Cerebellar cortex (tissue), 1 donor: ENCODE data around the gene TPRKB.
A peak's percentile ranks its signal among the peaks of the same experiment; 100 is the strongest.
"Not testable (repeated sequence)": the region's sequence is repeated elsewhere in the genome, so short reads cannot be mapped to it uniquely, and the experiment has no call there.

Experiments
- DNase-seq: peaks from one replicate; pipeline ENCODE4 v3.0.0-alpha.2; 2015; ENCODE audit warnings: low spot score

The TPRKB gene

GRCh38 chr2:73700131-73700611 is 37.0 kb downstream of the TPRKB start:
- peak; percentile 1 for DNase-seq

GRCh38 chr2:73699437-73699836 is 37.7 kb downstream of the TPRKB start:
- DNase-seq: no peak

GRCh38 chr2:73698101-73698500 is 39.0 kb downstream of the TPRKB start:
- no peak for DNase-seq

GRCh38 chr2:73697606-73698005 is 39.5 kb downstream of the TPRKB start:
- DNase-seq: peak; percentile 11

GRCh38 chr2:73696985-73697384 is 40.2 kb downstream of the TPRKB start:
- not testable (repeated sequence) for DNase-seq

- not testable (repeated sequence) for DNase-seq
Measured at GRCh38 chr2:73696521-73696920, 40.6 kb downstream of the TPRKB start.

- DNase-seq: peak; percentile 22
Measured at GRCh38 chr2:73690372-73691088, 46.6 kb downstream of the TPRKB start.

GRCh38 chr2:73688494-73688893 is 48.7 kb downstream of the TPRKB start:
- not testable (repeated sequence) for DNase-seq

GRCh38 chr2:73685764-73686438 is 51.2 kb downstream of the TPRKB start:
- no peak for DNase-seq

GRCh38 chr2:73684905-73685304 is 52.2 kb downstream of the TPRKB start:
- DNase-seq: peak; percentile 3

- DNase-seq: not testable (repeated sequence)
Measured at GRCh38 chr2:73684325-73684724, 52.8 kb downstream of the TPRKB start.

- peak; percentile 75 for DNase-seq
Measured at GRCh38 chr2:73679951-73680571, 57.1 kb downstream of the TPRKB start.
